ENCODE data around the gene OR2S2.

The OR2S2 gene

DNA sequence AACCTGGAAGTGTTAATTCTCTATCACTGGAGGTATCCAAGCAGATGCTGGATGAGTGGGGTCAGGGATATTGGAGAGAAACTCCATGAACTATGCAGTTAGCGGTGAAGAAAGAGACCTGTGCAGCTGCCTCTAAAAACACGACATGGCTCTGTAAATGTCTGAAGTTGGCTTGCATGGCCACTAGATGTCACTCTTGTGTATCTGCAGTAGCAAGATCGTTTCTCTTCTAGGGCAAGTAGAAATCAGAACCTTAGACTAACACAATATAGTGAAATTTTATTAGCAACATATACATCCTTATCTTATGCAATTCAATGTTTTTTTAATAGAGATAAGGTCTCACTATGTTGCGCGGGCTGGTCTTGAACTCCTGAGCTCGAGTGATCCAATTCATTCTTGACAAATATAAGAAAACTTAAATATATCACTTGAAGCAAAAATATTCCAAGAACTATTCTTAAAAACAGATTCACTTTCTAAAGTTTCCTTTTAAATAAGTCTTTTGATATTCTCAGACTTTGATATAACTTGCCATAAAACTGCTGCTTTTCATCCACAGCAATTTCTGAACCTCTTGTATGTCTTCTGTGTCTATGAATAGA is 2.9 kb downstream of the OR2S2 start:
- no peaks in the 10 kb centered on the region for H3K9me3 ChIP-seq (ENCODE audit: low read depth, low read length)
- no peak overlapping the region for H3K27ac ChIP-seq
- H3K9ac ChIP-seq (ENCODE audit: insufficient read length), result no peak overlapping the region
- no peak for TF ChIP-seq FOXP2 (optimal IDR thresholded peaks at IDR 0.05; ENCODE audit: control extremely low read depth, extremely low read length, insufficient read depth)
- TF ChIP-seq EZH2 (IDR thresholded peaks at IDR 0.05), result no peak
- TF ChIP-seq POLR2AphosphoS5 (IDR thresholded peaks at IDR 0.05; ENCODE audit: borderline replicate concordance, low read depth, low read length), result no peak
- H3K36me3 ChIP-seq (ENCODE audit: insufficient read depth, low read length), result no peaks in the 10 kb centered on the region
- H3K4me3 ChIP-seq, result no peak overlapping the region
- peak; percentile 68 for DNase-seq (ENCODE audit: low read depth, low spot score)

DNA sequence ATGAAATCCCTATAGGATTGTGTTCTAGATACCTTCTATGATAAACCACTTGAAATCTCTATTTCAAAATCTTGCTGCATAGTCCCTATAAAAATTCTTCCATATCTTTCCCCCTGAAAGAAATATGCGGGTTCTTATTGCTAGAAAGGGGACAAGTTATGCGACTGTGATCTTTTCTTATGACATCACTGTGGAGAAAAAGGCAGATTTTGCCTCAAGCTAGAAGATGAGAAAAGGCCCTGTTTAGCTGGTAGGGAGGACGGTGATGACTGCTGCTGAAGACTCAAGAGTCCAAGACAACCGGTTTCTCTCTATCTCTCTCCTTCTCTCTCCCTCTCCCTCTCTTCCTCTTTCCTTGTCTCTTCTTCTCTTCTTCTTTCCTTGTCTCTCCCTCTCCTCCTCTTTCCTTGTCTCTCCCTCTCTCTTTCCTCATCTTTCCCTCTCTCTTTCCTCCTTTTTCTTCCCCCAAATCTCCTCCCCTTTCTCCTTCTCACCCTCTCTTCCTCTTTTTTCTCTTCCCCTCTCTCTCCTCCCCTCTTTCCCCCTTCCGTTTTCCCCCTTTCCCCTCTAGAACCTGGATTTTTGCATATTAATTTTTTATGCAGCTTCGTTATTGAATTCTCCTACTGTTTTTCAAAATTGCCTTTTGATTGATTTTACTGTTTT is 5.3 kb downstream of the OR2S2 start:
- Histone ChIP-seq H3K9ac (ENCODE audit: insufficient read length) (no peak overlapping the region), H3K27ac (no peak overlapping the region), H3K4me3 (no peak overlapping the region), H3K9me3 (ENCODE audit: low read depth, low read length) (no peaks in the 10 kb centered on the region), H3K36me3 (ENCODE audit: insufficient read depth, low read length) (no peaks in the 10 kb centered on the region)
- TF ChIP-seq FOXP2 (optimal IDR thresholded peaks at IDR 0.05; ENCODE audit: control extremely low read depth, extremely low read length, insufficient read depth) (no peak), EZH2 (IDR thresholded peaks at IDR 0.05) (no peak), POLR2AphosphoS5 (IDR thresholded peaks at IDR 0.05; ENCODE audit: borderline replicate concordance, low read depth, low read length) (no peak)
- DNase-seq (ENCODE audit: low read depth, low spot score), result no peak

DNA sequence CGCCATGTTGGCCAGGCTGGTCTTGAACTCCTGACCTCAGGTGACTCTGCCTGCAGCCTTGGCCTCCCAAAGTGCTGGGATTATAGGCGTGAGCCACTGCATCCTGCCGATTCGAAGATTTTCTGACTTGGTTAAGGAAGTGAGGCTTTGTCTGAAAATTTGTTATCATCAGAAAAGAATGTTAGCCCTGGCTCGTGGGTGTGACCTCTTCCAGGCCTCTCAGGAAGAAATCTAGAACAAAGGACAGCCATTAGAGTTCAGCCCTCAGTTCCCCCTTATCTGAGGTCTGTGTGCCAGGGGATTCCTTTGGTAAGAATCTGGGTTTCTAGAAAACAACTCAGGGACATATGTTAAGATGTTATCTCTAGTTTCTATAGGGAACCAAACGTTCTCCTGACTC is 6.2 kb downstream of the OR2S2 start:
- no peak for DNase-seq (ENCODE audit: low read depth, low spot score)
- no peak overlapping the region for H3K27ac ChIP-seq
- no peak overlapping the region for H3K4me3 ChIP-seq
- H3K9ac ChIP-seq (ENCODE audit: insufficient read length), result no peak overlapping the region
- H3K9me3 ChIP-seq (ENCODE audit: low read depth, low read length), result no peaks in the 10 kb centered on the region
- no peak for TF ChIP-seq POLR2AphosphoS5 (IDR thresholded peaks at IDR 0.05; ENCODE audit: borderline replicate concordance, low read depth, low read length)
- TF ChIP-seq FOXP2 (optimal IDR thresholded peaks at IDR 0.05; ENCODE audit: control extremely low read depth, extremely low read length, insufficient read depth), result no peak
- TF ChIP-seq EZH2 (IDR thresholded peaks at IDR 0.05), result no peak
- no peaks in the 10 kb centered on the region for H3K36me3 ChIP-seq (ENCODE audit: insufficient read depth, low read length)

DNA sequence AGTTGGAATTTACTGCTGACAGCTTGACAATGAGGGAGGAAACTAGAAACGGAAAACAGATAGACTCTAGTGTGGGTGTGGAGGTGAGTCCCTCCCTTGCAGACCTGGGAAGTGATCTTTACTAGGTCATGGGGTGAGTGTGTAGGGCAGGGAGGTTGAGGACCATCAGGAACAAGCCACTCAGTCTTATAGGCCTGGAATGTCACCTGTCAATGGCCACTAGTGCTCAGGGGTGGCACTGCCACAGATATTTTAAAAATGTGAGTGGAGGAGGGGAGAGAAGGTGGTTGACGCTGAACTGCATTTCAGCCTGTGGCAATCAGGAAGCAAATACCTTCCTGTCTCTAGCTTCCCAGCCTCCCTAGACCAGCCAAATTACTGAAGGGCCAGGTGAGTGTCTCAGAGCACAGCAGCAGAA is 9.0 kb downstream of the OR2S2 start:
- Histone ChIP-seq H3K27ac (no peak overlapping the region), H3K9me3 (ENCODE audit: low read depth, low read length) (no peaks in the 10 kb centered on the region), H3K9ac (ENCODE audit: insufficient read length) (no peak overlapping the region), H3K36me3 (ENCODE audit: insufficient read depth, low read length) (no peaks in the 10 kb centered on the region), H3K4me3 (no peak overlapping the region)
- TF ChIP-seq FOXP2 (optimal IDR thresholded peaks at IDR 0.05; ENCODE audit: control extremely low read depth, extremely low read length, insufficient read depth) (no peak), EZH2 (IDR thresholded peaks at IDR 0.05) (no peak), POLR2AphosphoS5 (IDR thresholded peaks at IDR 0.05; ENCODE audit: borderline replicate concordance, low read depth, low read length) (no peak)
- no peak for DNase-seq (ENCODE audit: low read depth, low spot score)

DNA sequence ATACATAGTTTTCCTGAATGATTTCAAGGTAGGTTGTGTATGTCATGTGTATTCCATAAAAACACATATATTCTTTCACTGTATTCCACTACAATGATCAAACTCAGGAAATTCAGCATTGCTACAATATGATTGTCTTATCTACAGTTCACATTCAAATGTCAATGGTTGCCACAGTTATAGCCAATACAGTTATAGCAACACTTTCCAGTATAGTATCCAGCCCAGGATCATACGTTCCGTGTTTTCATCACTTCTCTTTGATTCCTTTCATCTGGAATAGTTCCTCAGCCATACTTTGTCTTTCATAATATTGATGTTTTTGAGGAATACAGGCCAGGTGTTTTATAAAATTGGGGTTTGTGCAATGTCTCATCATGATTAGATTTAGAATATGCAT is 9.5 kb downstream of the OR2S2 start:
- TF ChIP-seq FOXP2 (optimal IDR thresholded peaks at IDR 0.05; ENCODE audit: control extremely low read depth, extremely low read length, insufficient read depth) (no peak), EZH2 (IDR thresholded peaks at IDR 0.05) (no peak), POLR2AphosphoS5 (IDR thresholded peaks at IDR 0.05; ENCODE audit: borderline replicate concordance, low read depth, low read length) (no peak)

DNA sequence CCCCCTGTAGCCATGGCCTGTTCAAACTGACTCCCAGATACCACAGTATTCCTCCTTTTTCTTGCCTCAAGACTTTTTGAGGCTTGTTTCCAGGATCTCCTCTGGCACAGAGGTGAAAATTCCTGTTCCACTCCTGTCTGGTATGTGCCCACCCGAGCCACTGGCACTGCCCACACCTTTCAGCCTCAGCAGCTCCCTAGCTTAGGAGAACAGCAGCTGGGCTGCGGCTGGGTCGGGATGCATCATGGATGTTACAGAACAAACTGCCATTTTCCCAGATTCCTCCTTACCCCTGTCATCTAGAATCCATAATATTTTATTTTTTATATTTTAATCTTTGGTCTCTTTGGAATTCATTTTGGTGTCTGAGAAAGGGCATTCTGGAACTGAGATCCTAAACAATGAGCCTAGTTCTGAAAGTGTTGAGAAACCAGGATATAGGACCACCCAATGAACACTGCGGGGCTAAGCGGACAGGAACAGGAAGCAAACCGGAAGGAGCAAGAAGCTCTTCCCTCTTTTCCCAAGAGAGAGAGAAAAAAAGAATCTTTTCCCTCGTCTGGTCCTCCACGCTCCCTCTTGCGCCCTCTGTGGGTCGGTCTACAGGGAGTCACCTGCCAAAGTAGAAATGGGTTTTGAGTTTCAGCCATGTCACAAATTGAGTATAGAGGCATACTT is 12.5 kb downstream of the OR2S2 start:
- H3K27ac ChIP-seq, result no peak overlapping the region
- DNase-seq (ENCODE audit: low read depth, low spot score), result peak; percentile 71
- H3K4me3 ChIP-seq, result peak overlapping the region; percentile 52
- no peak overlapping the region for H3K9ac ChIP-seq (ENCODE audit: insufficient read length)
- TF ChIP-seq FOXP2 (optimal IDR thresholded peaks at IDR 0.05; ENCODE audit: control extremely low read depth, extremely low read length, insufficient read depth) (no peak), POLR2AphosphoS5 (IDR thresholded peaks at IDR 0.05; ENCODE audit: borderline replicate concordance, low read depth, low read length) (peak; percentile 64)
- H3K9me3 ChIP-seq (ENCODE audit: low read depth, low read length), result no peaks in the 10 kb centered on the region
- H3K36me3 ChIP-seq (ENCODE audit: insufficient read depth, low read length), result no peaks in the 10 kb centered on the region

More for the DNA sequence above, 9.5 kb downstream of the OR2S2 start:
- no peak overlapping the region for H3K4me3 ChIP-seq
- no peak overlapping the region for H3K27ac ChIP-seq
- DNase-seq (ENCODE audit: low read depth, low spot score), result no peak
- H3K9ac ChIP-seq (ENCODE audit: insufficient read length), result no peak overlapping the region
- H3K36me3 ChIP-seq (ENCODE audit: insufficient read depth, low read length), result no peaks in the 10 kb centered on the region
- no peaks in the 10 kb centered on the region for H3K9me3 ChIP-seq (ENCODE audit: low read depth, low read length)

DNA sequence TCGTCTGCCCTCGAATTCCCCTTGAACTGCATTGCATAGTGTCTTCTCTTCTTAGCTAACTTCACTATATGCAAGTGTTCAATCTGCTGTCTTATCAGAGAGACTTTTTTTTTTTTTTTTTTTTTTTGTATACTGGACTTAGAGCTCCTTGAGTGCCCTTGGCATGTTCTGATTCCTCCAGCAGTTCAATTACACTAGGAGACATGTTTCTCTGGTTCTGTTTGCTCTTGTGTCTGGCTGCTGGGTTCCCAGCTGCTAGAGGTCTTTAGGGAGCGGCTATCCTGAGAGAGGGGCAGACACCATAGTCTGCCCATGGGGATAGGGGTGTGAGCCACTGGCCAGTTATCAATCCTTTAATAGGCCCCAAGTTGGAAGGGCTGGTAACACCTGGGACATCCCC is 13.1 kb downstream of the OR2S2 start:
- H3K4me3 ChIP-seq, result no peak overlapping the region
- H3K36me3 ChIP-seq (ENCODE audit: insufficient read depth, low read length), result no peaks in the 10 kb centered on the region
- no peak for DNase-seq (ENCODE audit: low read depth, low spot score)
- no peak overlapping the region for H3K9ac ChIP-seq (ENCODE audit: insufficient read length)
- no peak overlapping the region for H3K27ac ChIP-seq
- TF ChIP-seq POLR2AphosphoS5 (IDR thresholded peaks at IDR 0.05; ENCODE audit: borderline replicate concordance, low read depth, low read length) (no peak), FOXP2 (optimal IDR thresholded peaks at IDR 0.05; ENCODE audit: control extremely low read depth, extremely low read length, insufficient read depth) (no peak), EZH2 (IDR thresholded peaks at IDR 0.05) (no peak)
- H3K9me3 ChIP-seq (ENCODE audit: low read depth, low read length), result no peaks in the 10 kb centered on the region

DNA sequence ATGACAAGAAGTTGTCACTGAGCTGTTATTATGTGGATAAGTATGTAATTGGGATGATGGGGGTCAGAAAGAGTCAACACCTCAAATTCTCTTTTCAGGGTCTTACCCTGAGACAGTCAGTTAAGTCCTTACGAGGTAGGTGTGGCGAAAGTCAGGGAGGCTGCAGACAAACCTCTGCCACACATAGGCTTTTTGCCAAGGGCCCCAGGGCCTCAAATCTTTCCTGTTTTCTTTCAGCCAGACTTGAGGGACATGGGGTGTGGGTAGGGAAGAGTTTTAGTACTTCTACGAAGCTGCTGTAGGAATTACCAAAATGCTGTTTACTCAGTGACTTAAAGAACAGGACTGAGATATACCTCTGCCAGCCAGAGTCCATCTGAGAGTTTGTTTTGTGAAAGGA is 13.8 kb downstream of the OR2S2 start:
- TF ChIP-seq EZH2 (IDR thresholded peaks at IDR 0.05) (no peak), POLR2AphosphoS5 (IDR thresholded peaks at IDR 0.05; ENCODE audit: borderline replicate concordance, low read depth, low read length) (no peak), FOXP2 (optimal IDR thresholded peaks at IDR 0.05; ENCODE audit: control extremely low read depth, extremely low read length, insufficient read depth) (no peak)
- Histone ChIP-seq H3K36me3 (ENCODE audit: insufficient read depth, low read length) (no peaks in the 10 kb centered on the region), H3K9ac (ENCODE audit: insufficient read length) (no peak overlapping the region), H3K27ac (no peak overlapping the region), H3K4me3 (no peak overlapping the region), H3K9me3 (ENCODE audit: low read depth, low read length) (no peaks in the 10 kb centered on the region)
- DNase-seq (ENCODE audit: low read depth, low spot score), result no peak

All from SK-N-MC (cell line).